BLaER1 (cell line): Measurements from ENCODE around the gene RCOR2.

Experiments used
- H3K27ac ChIP-seq: shearing (Covaris generic); formaldehyde crosslinking; 2 replicates; pipeline ENCODE4 v1.8.1; 2022
- H3K27me3 ChIP-seq: shearing (Covaris generic); formaldehyde crosslinking; 2 replicates; pipeline ENCODE4 v1.8.1; 2022
- H3K36me3 ChIP-seq: shearing (Covaris generic); formaldehyde crosslinking; 2 replicates; pipeline ENCODE4 v1.8.1; 2022
- H3K4me1 ChIP-seq: shearing (Covaris generic); formaldehyde crosslinking; 2 replicates; pipeline ENCODE4 v1.8.1; 2022
- H3K4me2 ChIP-seq: shearing (Covaris generic); formaldehyde crosslinking; 2 replicates; pipeline ENCODE4 v1.8.1; 2022
- H3K4me3 ChIP-seq: shearing (Covaris generic); formaldehyde crosslinking; 2 replicates; pipeline ENCODE4 v1.8.1; 2022
- H3K9ac ChIP-seq: shearing (Covaris generic); formaldehyde crosslinking; 2 replicates; pipeline ENCODE4 v1.8.1; 2022
- H3K9me3 ChIP-seq: shearing (Covaris generic); formaldehyde crosslinking; 2 replicates; pipeline ENCODE4 v1.8.1; 2022
- H4K20me1 ChIP-seq: shearing (Covaris generic); formaldehyde crosslinking; 2 replicates; pipeline ENCODE4 v1.8.1; 2022
- Cebpa-rat ChIP-seq: shearing (Covaris generic); IDR thresholded peaks from 2 replicates; pipeline ENCODE4 v1.8.1; 2022

Gene RCOR2

GRCh38 chr11:63942803-63943202 lies 25.8 kb upstream of the RCOR2 start:
- Histone ChIP-seq H3K36me3 (peaks cover 48% of the 10 kb centered on the region), H3K9ac (0 out of 2 replicates have a peak overlapping the region, but pooled peaks have one; percentile 51), H3K27ac (no peak overlapping the region), H3K4me1 (peaks cover 56% of the 10 kb centered on the region), H3K27me3 (no peaks in the 10 kb centered on the region), H3K4me3 (no peak overlapping the region), H4K20me1 (peaks cover 66% of the 10 kb centered on the region), H3K9me3 (no peaks in the 10 kb centered on the region), H3K4me2 (no peak overlapping the region)
- TF ChIP-seq Cebpa-rat = no peak

GRCh38 chr11:63941901-63942300 lies 24.9 kb upstream of the RCOR2 start:
- H3K4me3 ChIP-seq = no peak overlapping the region
- TF ChIP-seq Cebpa-rat = no peak
- H3K27ac ChIP-seq = no peak overlapping the region
- H4K20me1 ChIP-seq = peaks cover 66% of the 10 kb centered on the region
- no peaks in the 10 kb centered on the region for H3K9me3 ChIP-seq
- no peak overlapping the region for H3K9ac ChIP-seq
- peaks cover 60% of the 10 kb centered on the region for H3K4me1 ChIP-seq
- no peaks in the 10 kb centered on the region for H3K27me3 ChIP-seq
- peak overlapping the region; percentile 78; the same call in 1 of the 2 replicates for H3K4me2 ChIP-seq
- peaks cover 39% of the 10 kb centered on the region for H3K36me3 ChIP-seq

GRCh38 chr11:63940786-63941185 lies 23.8 kb upstream of the RCOR2 start:
- peaks cover 60% of the 10 kb centered on the region for H4K20me1 ChIP-seq
- no peak for TF ChIP-seq Cebpa-rat
- no peaks in the 10 kb centered on the region for H3K9me3 ChIP-seq
- peaks cover 29% of the 10 kb centered on the region for H3K36me3 ChIP-seq
- peak overlapping the region; percentile 76 for H3K4me3 ChIP-seq
- peak overlapping the region; percentile 78 for H3K4me2 ChIP-seq
- H3K4me1 ChIP-seq = peaks cover 60% of the 10 kb centered on the region
- H3K27ac ChIP-seq = peak overlapping the region; percentile 73
- H3K27me3 ChIP-seq = no peaks in the 10 kb centered on the region
- H3K9ac ChIP-seq = peak overlapping the region; percentile 84

- Histone ChIP-seq H3K27me3 (no peaks in the 10 kb centered on the region), H3K9ac (peak overlapping the region; percentile 84), H4K20me1 (peaks cover 47% of the 10 kb centered on the region), H3K9me3 (no peaks in the 10 kb centered on the region), H3K4me3 (peak overlapping the region; percentile 76), H3K27ac (peak overlapping the region; percentile 80), H3K4me1 (peaks cover 49% of the 10 kb centered on the region), H3K4me2 (peak overlapping the region; percentile 78), H3K36me3 (peaks cover 21% of the 10 kb centered on the region)
- no peak for TF ChIP-seq Cebpa-rat
Measured at GRCh38 chr11:63939397-63939891, 22.5 kb upstream of the RCOR2 start.

GRCh38 chr11:63938479-63939396 lies 21.8 kb upstream of the RCOR2 start, which contains the start of gene NAA40:
NAA40 (plus strand) TSS chr11:63939002; CDS start chr11:63939097, 95 bp downstream.
- Histone ChIP-seq H3K4me2 (peak within 1 kb of the TSS; percentile 89), H4K20me1 (peaks cover 40% of the 10 kb centered on the region), H3K27me3 (no peaks in the 10 kb centered on the region), H3K27ac (peak within 1 kb of the TSS; percentile 80), H3K4me3 (peak within 1 kb of the TSS; percentile 76), H3K4me1 (peaks cover 52% of the 10 kb centered on the region), H3K36me3 (peaks cover 19% of the 10 kb centered on the region), H3K9ac (peak within 1 kb of the TSS; percentile 84), H3K9me3 (no peaks in the 10 kb centered on the region)
- no peak for TF ChIP-seq Cebpa-rat

- H3K27ac ChIP-seq = peak overlapping the region; percentile 31; the same call in 1 of the 2 replicates
- no peak for TF ChIP-seq Cebpa-rat
- peak overlapping the region; percentile 76 for H3K4me3 ChIP-seq
- H3K9ac ChIP-seq = peak overlapping the region; percentile 84
- peaks cover 44% of the 10 kb centered on the region for H3K4me1 ChIP-seq
- H4K20me1 ChIP-seq = peaks cover 31% of the 10 kb centered on the region
- H3K27me3 ChIP-seq = no peaks in the 10 kb centered on the region
- no peaks in the 10 kb centered on the region for H3K9me3 ChIP-seq
- peaks cover 14% of the 10 kb centered on the region for H3K36me3 ChIP-seq
- H3K4me2 ChIP-seq = peak overlapping the region; percentile 89
Measured at GRCh38 chr11:63937713-63938478, 20.9 kb upstream of the RCOR2 start.

GRCh38 chr11:63933459-63933858 lies 16.5 kb upstream of the RCOR2 start:
- peaks cover 34% of the 10 kb centered on the region for H3K4me1 ChIP-seq
- H3K4me2 ChIP-seq = no peak overlapping the region
- TF ChIP-seq Cebpa-rat = no peak
- H3K4me3 ChIP-seq = no peak overlapping the region
- no peak overlapping the region for H3K9ac ChIP-seq
- no peaks in the 10 kb centered on the region for H4K20me1 ChIP-seq
- H3K9me3 ChIP-seq = no peaks in the 10 kb centered on the region
- H3K27ac ChIP-seq = no peak overlapping the region
- H3K36me3 ChIP-seq = no peaks in the 10 kb centered on the region
- no peaks in the 10 kb centered on the region for H3K27me3 ChIP-seq

GRCh38 chr11:63931876-63932275 lies 14.9 kb upstream of the RCOR2 start:
- Histone ChIP-seq H3K9ac (no peak overlapping the region), H3K4me1 (peaks cover 25% of the 10 kb centered on the region), H3K4me3 (no peak overlapping the region), H4K20me1 (no peaks in the 10 kb centered on the region), H3K9me3 (no peaks in the 10 kb centered on the region), H3K4me2 (no peak overlapping the region), H3K36me3 (no peaks in the 10 kb centered on the region), H3K27ac (0 out of 2 replicates have a peak overlapping the region, but pooled peaks have one; percentile 14), H3K27me3 (no peaks in the 10 kb centered on the region)
- TF ChIP-seq Cebpa-rat = no peak

GRCh38 chr11:63931045-63931444 lies 14.1 kb upstream of the RCOR2 start:
- TF ChIP-seq Cebpa-rat = no peak
- Histone ChIP-seq H3K4me1 (peaks cover 25% of the 10 kb centered on the region), H3K27me3 (no peaks in the 10 kb centered on the region), H3K4me3 (no peak overlapping the region), H3K4me2 (peak overlapping the region; percentile 50), H3K36me3 (no peaks in the 10 kb centered on the region), H3K27ac (peak overlapping the region; percentile 30; the same call in 1 of the 2 replicates), H3K9me3 (no peaks in the 10 kb centered on the region), H4K20me1 (no peaks in the 10 kb centered on the region), H3K9ac (peak overlapping the region; percentile 48; the same call in 1 of the 2 replicates)
